ENCODE measurements around the gene AGBL4. TPM values are rescaled to one million over a fixed set of nuclear protein-coding genes. Genes with fewer than 3 reads are reported as not detected.

The AGBL4 gene
- total RNA-seq, 1 experiment from 2014 or later, result not detected

- Histone ChIP-seq H3K27me3 (ENCODE audit: insufficient read depth, low read length) (peaks cover 20% of the 10 kb centered on the region), H3K4me2 (ENCODE audit: low read length) (no peak overlapping the region), H2AFZ (ENCODE audit: low read depth, low read length, poor library complexity, severe bottlenecking) (no peak overlapping the region)
Observed at GRCh38 chr1:48493970-48494769, 1529.6 kb downstream of the AGBL4 start.

DNA sequence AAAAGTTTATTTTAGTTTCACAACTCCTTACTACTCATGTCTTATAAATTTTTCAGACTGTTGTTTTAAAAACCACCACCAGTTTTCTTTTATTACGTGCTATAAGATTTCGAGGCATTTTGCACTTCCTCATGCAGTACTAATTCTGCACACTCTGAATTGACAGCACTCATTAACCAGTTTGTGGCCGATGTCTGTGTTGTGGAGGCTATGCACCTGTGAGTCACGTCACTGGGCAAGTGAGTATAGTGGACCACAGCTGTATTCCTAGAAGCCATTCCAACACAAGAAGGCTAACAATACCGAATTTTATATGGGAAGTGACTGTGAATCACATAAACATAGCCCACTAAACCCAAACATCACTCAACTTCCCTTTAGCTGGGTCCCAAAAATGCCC is 1530.7 kb downstream of the AGBL4 start:
- no peaks in the 10 kb centered on the region for H3K4me1 ChIP-seq (ENCODE audit: control insufficient read depth in 1 of 2, insufficient read depth in 2 of 2, low read length in 2 of 2)
- intact Hi-C loops (cut with micrococcal nuclease), result loop anchor here (10.0 kb wide), 1 partner anchor 388 kb away; no protein-coding TSS in a partner anchor
- ATAC-seq, result no peak
- RAD21 ChIA-PET (ENCODE audit: low non-redundant PET in 1 of 2, low total read pairs in 2 of 2, uncharacterized antibody in 2 of 2, unreplicated experiment in 2 of 2), result no interaction called here
- no peak overlapping the region for H3K4me2 ChIP-seq (ENCODE audit: low read length)
- no peak for DNase-seq (ENCODE audit: low read depth, low spot score)
- H3K9me2 ChIP-seq (ENCODE audit: insufficient read depth), result no peaks in the 10 kb centered on the region
- CTCF ChIA-PET, result no interaction called here
- H2AFZ ChIP-seq (ENCODE audit: low read depth, low read length, poor library complexity, severe bottlenecking), result no peak overlapping the region
- no peaks in the 10 kb centered on the region for H3K36me3 ChIP-seq (ENCODE audit: control insufficient read depth in 1 of 2, insufficient read depth in 2 of 2, low read length in 2 of 2)
- no TSS peak for BruUV-seq (replicated peaks)
- no peaks in the 10 kb centered on the region for H3K9me3 ChIP-seq (ENCODE audit: control insufficient read depth in 1 of 2, insufficient read depth in 1 of 2, low read depth in 1 of 2, low read length in 2 of 2)
- no peaks in the 10 kb centered on the region for H4K20me1 ChIP-seq (ENCODE audit: insufficient read depth)
- H3K9ac ChIP-seq (ENCODE audit: low read length), result no peak overlapping the region
- peaks cover 23% of the 10 kb centered on the region for H3K27me3 ChIP-seq (ENCODE audit: insufficient read depth, low read length)
- H3K79me2 ChIP-seq (ENCODE audit: insufficient read depth, low read length), result no peaks in the 10 kb centered on the region
- POLR2A ChIA-PET, result no interaction called here
- H3K4me3 ChIP-seq (replicated peaks in 1 of 2; ENCODE audit: low read depth in 1 of 2, low read length in 2 of 2), result no peak overlapping the region
- no peak overlapping the region for H3K27ac ChIP-seq (ENCODE audit: low read depth, low read length)
- no peak for TF ChIP-seq YY1 (IDR thresholded peaks at IDR 0.05; ENCODE audit: extremely low read depth, insufficient replicate concordance, low read depth, low read length)
- TF ChIP-seq, protein P1, sequence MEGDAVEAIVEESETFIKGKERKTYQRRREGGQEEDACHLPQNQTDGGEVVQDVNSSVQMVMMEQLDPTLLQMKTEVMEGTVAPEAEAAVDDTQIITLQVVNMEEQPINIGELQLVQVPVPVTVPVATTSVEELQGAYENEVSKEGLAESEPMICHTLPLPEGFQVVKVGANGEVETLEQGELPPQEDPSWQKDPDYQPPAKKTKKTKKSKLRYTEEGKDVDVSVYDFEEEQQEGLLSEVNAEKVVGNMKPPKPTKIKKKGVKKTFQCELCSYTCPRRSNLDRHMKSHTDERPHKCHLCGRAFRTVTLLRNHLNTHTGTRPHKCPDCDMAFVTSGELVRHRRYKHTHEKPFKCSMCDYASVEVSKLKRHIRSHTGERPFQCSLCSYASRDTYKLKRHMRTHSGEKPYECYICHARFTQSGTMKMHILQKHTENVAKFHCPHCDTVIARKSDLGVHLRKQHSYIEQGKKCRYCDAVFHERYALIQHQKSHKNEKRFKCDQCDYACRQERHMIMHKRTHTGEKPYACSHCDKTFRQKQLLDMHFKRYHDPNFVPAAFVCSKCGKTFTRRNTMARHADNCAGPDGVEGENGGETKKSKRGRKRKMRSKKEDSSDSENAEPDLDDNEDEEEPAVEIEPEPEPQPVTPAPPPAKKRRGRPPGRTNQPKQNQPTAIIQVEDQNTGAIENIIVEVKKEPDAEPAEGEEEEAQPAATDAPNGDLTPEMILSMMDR (IDR thresholded peaks at IDR 0.05 in 2 of 3, conservative IDR thresholded peaks at IDR 0.05 in 1 of 3; ENCODE audit: borderline replicate concordance in 1 of 3, insufficient read depth in 1 of 3, low read depth in 2 of 3, low read length in 2 of 3), result no peak
- TF ChIP-seq SIN3A (IDR thresholded peaks at IDR 0.05; ENCODE audit: low read depth), result no peak
- no peak for TF ChIP-seq RAD21 (IDR thresholded peaks at IDR 0.05; ENCODE audit: low read depth)
- TF ChIP-seq ZFX (IDR thresholded peaks at IDR 0.05), result no peak
- no peak for TF ChIP-seq POLR2AphosphoS5 (IDR thresholded peaks at IDR 0.05; ENCODE audit: low read depth, low read length)
- no peak for TF ChIP-seq CEBPB (IDR thresholded peaks at IDR 0.05; ENCODE audit: low read depth)
- no peak for TF ChIP-seq ELF1 (IDR thresholded peaks at IDR 0.05; ENCODE audit: borderline replicate concordance, low read depth)

More at GRCh38 chr1:48493970-48494769, 1529.6 kb downstream of the AGBL4 start:
- CTCF ChIA-PET, result no interaction called here
- H3K4me1 ChIP-seq (ENCODE audit: control insufficient read depth in 1 of 2, insufficient read depth in 2 of 2, low read length in 2 of 2), result peaks cover 0 to 4% of the 10 kb centered on the region in 2 experiments; a peak in 2 of 4 replicates
- no peak overlapping the region for H3K27ac ChIP-seq (ENCODE audit: low read depth, low read length)
- TF ChIP-seq CEBPB (IDR thresholded peaks at IDR 0.05; ENCODE audit: low read depth), result no peak
- TF ChIP-seq, protein P2, sequence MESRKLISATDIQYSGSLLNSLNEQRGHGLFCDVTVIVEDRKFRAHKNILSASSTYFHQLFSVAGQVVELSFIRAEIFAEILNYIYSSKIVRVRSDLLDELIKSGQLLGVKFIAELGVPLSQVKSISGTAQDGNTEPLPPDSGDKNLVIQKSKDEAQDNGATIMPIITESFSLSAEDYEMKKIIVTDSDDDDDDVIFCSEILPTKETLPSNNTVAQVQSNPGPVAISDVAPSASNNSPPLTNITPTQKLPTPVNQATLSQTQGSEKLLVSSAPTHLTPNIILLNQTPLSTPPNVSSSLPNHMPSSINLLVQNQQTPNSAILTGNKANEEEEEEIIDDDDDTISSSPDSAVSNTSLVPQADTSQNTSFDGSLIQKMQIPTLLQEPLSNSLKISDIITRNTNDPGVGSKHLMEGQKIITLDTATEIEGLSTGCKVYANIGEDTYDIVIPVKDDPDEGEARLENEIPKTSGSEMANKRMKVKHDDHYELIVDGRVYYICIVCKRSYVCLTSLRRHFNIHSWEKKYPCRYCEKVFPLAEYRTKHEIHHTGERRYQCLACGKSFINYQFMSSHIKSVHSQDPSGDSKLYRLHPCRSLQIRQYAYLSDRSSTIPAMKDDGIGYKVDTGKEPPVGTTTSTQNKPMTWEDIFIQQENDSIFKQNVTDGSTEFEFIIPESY (IDR thresholded peaks at IDR 0.05; ENCODE audit: extremely low read depth, insufficient replicate concordance, low read length), result no peak
- TF ChIP-seq MAX (IDR thresholded peaks at IDR 0.05), result no peak
- TF ChIP-seq SP1 (IDR thresholded peaks at IDR 0.05; ENCODE audit: low read depth), result no peak
- no peak overlapping the region for H3K4me3 ChIP-seq (replicated peaks in 1 of 2; ENCODE audit: low read depth in 1 of 2, low read length in 2 of 2)
- H3K9me3 ChIP-seq (ENCODE audit: control insufficient read depth in 1 of 2, insufficient read depth in 1 of 2, low read depth in 1 of 2, low read length in 2 of 2), result no peaks in the 10 kb centered on the region
- no peaks in the 10 kb centered on the region for H3K36me3 ChIP-seq (ENCODE audit: control insufficient read depth in 1 of 2, insufficient read depth in 2 of 2, low read length in 2 of 2)
- no TSS peak for BruUV-seq (replicated peaks)
- no peaks in the 10 kb centered on the region for H3K79me2 ChIP-seq (ENCODE audit: insufficient read depth, low read length)
- H3K9me2 ChIP-seq (ENCODE audit: insufficient read depth), result no peaks in the 10 kb centered on the region
- POLR2A ChIA-PET, result no interaction called here
- DNase-seq (ENCODE audit: low read depth, low spot score), result no peak
- intact Hi-C loops (cut with micrococcal nuclease), result loop anchor here (10.0 kb wide), 1 partner anchor 389 kb away; no protein-coding TSS in a partner anchor
- no peak overlapping the region for H3K9ac ChIP-seq (ENCODE audit: low read length)
- ATAC-seq, result no peak
- no peaks in the 10 kb centered on the region for H4K20me1 ChIP-seq (ENCODE audit: insufficient read depth)
- RAD21 ChIA-PET (ENCODE audit: low non-redundant PET in 1 of 2, low total read pairs in 2 of 2, uncharacterized antibody in 2 of 2, unreplicated experiment in 2 of 2), result no interaction called here

Measured in HCT116 (cell line).